Omental fat pad (tissue), 4 donors: ENCODE data around the gene SLC39A12. TPM values are rescaled to one million over a fixed set of nuclear protein-coding genes. Genes with fewer than 3 reads are reported as not detected.

Experiments
- ATAC-seq: fragments of 150-250 bp; one replicate; pipeline ENCODE4 v1.9.1; 2016; ENCODE audit warnings: mild to moderate bottlenecking, moderate library complexity; ENCODE audit not compliant: low FRiP score
- DNase-seq: peaks from one replicate; pipeline ENCODE4 v3.0.0-alpha.2; 2019; ENCODE audit warnings: low spot score
- CTCF ChIP-seq, 3 donors: fragments of 450-650 bp; IDR thresholded peaks; one replicate each; pipeline ENCODE4 v1.5.1; 2016 to 2017; ENCODE audit warnings: antibody characterized with exemption in 3 of 3, mild to moderate bottlenecking in 3 of 3, moderate library complexity in 2 of 3
- total RNA-seq, 4 donors: library from RNA; depleted of rRNA; stranded (reverse); fragments of >200 nt; gene quantifications; one replicate each; pipeline ENCODE4 v1.1.0, GENCODE V29; 2016

SLC39A12 gene
- total RNA-seq = under 1 TPM in 3 of 4 donors, not detected in 1; 0.44 to 0.56 (median 0.47) TPM

- DNase-seq (no peak), ATAC-seq (no peak)
- no peak for TF ChIP-seq CTCF (IDR thresholded peaks at IDR 0.05)
Measured at GRCh38 chr10:17951868-17952371, at the start of gene SLC39A12. TSS of gene SLC39A12 (plus strand) at chr10:17951918. CDS start at chr10:17953277, 1,359 bp downstream.

GRCh38 chr10:17904564-17904963 lies 47.2 kb upstream of the SLC39A12 start:
- no peak for TF ChIP-seq CTCF (IDR thresholded peaks at IDR 0.05)
- ATAC-seq = no peak
- DNase-seq = no peak

GRCh38 chr10:17905491-17905890 lies 46.2 kb upstream of the SLC39A12 start:
- DNase-seq = no peak
- peak; percentile 82 for ATAC-seq
- TF ChIP-seq CTCF (IDR thresholded peaks at IDR 0.05) = no peak

GRCh38 chr10:17906002-17906401 lies 45.7 kb upstream of the SLC39A12 start:
- no peak for DNase-seq
- TF ChIP-seq CTCF (IDR thresholded peaks at IDR 0.05) = no peak
- peak; percentile 21 for ATAC-seq

GRCh38 chr10:17907641-17908040 lies 44.1 kb upstream of the SLC39A12 start:
- DNase-seq (no peak), ATAC-seq (no peak)
- TF ChIP-seq CTCF (IDR thresholded peaks at IDR 0.05) = no peak

- DNase-seq (no peak), ATAC-seq (peak; percentile 36)
- TF ChIP-seq CTCF (IDR thresholded peaks at IDR 0.05) = no peak
Measured at GRCh38 chr10:17910125-17910789, 41.5 kb upstream of the SLC39A12 start.

- ATAC-seq (peak; percentile 56), DNase-seq (no peak)
- no peak for TF ChIP-seq CTCF (IDR thresholded peaks at IDR 0.05)
Measured at GRCh38 chr10:17912754-17913153, 39.0 kb upstream of the SLC39A12 start.
